DND-41 (cell line): Measurements from ENCODE around the gene TST.

Experiments
- EZH2 ChIP-seq: IDR thresholded peaks from 3 replicates; pipeline ENCODE4 v1.6.1; 2012; ENCODE audit warnings: borderline replicate concordance, low read depth, mild to moderate bottlenecking, moderate library complexity, low read length, inconsistent platforms; ENCODE audit not compliant: severe bottlenecking
- TF ChIP-seq, protein P1 (sequence below): IDR thresholded peaks from 2 replicates; pipeline ENCODE4 v1.5.1; 2012; ENCODE audit warnings: borderline replicate concordance, low read length, moderate library complexity, mild to moderate bottlenecking; ENCODE audit not compliant: poor library complexity, severe bottlenecking; ENCODE audit errors: extremely low read depth

DNA sequence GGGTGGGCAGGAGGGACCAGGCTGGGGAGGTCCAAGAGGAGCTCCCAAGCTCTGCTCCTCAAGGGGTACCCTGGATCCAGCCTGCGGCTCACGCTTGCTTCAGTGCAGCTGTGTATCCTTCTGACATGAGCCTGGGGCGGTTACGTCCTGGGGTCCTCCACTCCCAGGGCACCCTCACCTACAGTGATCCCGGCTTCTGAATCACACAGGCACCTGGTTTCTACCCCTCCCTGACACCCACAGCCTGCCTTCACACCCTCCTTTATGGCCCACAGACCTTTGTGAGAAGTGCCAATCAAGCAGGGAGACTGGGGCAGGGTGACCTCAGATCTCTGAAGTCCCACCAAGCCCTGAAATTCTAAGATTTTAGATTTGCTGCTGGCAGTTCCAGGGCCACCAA is 1.8 kb upstream of the TST start:
- TF ChIP-seq, protein P1, sequence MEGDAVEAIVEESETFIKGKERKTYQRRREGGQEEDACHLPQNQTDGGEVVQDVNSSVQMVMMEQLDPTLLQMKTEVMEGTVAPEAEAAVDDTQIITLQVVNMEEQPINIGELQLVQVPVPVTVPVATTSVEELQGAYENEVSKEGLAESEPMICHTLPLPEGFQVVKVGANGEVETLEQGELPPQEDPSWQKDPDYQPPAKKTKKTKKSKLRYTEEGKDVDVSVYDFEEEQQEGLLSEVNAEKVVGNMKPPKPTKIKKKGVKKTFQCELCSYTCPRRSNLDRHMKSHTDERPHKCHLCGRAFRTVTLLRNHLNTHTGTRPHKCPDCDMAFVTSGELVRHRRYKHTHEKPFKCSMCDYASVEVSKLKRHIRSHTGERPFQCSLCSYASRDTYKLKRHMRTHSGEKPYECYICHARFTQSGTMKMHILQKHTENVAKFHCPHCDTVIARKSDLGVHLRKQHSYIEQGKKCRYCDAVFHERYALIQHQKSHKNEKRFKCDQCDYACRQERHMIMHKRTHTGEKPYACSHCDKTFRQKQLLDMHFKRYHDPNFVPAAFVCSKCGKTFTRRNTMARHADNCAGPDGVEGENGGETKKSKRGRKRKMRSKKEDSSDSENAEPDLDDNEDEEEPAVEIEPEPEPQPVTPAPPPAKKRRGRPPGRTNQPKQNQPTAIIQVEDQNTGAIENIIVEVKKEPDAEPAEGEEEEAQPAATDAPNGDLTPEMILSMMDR: no peak
- no peak for TF ChIP-seq EZH2
